ENCODE results near the gene OR4D1.

GRCh38 chr17:58109197-58109596 is 39.0 kb upstream of the OR4D1 start:
- TF ChIP-seq EZH2 (IDR thresholded peaks at IDR 0.05; ENCODE audit: borderline replicate concordance, low read depth, low read length), result no peak
- no peak for TF ChIP-seq HMGXB4 (CRISPR knock-in tag; IDR thresholded peaks at IDR 0.05)
- no peak for TF ChIP-seq CHD2 (IDR thresholded peaks at IDR 0.05; ENCODE audit: low read depth, low read length)
- no peak for TF ChIP-seq CBX5 (IDR thresholded peaks at IDR 0.05; ENCODE audit: borderline replicate concordance, low read depth)
- no peak for TF ChIP-seq CTCF (IDR thresholded peaks at IDR 0.05 in 2 of 3, conservative IDR thresholded peaks at IDR 0.05 in 1 of 3; ENCODE audit: insufficient read depth in 2 of 3, low read depth in 1 of 3, low read length in 3 of 3)
- no peak for TF ChIP-seq RAD21 (CRISPR knock-in tag; conservative IDR thresholded peaks at IDR 0.05 in 1 of 2, IDR thresholded peaks at IDR 0.05 in 1 of 2)
- no peak for TF ChIP-seq PCBP2 (IDR thresholded peaks at IDR 0.05; ENCODE audit: low read depth, low read length, poor library complexity, severe bottlenecking)
- TF ChIP-seq ZNF785 (CRISPR knock-in tag; IDR thresholded peaks at IDR 0.05), result no peak
- TF ChIP-seq E2F6 (IDR thresholded peaks at IDR 0.05; ENCODE audit: borderline replicate concordance in 1 of 2, extremely low read depth in 1 of 2, insufficient read depth in 1 of 2, insufficient read length in 1 of 2, low read depth in 1 of 2, low read length in 1 of 2, poor library complexity in 1 of 2, severe bottlenecking in 1 of 2), result no peak
- TF ChIP-seq MTF1 (CRISPR knock-in tag; IDR thresholded peaks at IDR 0.05; ENCODE audit: borderline replicate concordance), result no peak
- TF ChIP-seq ESRRA (IDR thresholded peaks at IDR 0.05; ENCODE audit: borderline replicate concordance, low read depth), result no peak
- no peak for TF ChIP-seq POLR2AphosphoS5 (IDR thresholded peaks at IDR 0.05; ENCODE audit: control insufficient read depth, insufficient read depth, low read depth, low read length)
